SK-N-SH treated with all-trans-retinoic acid at 6 μM for 48 hours (cell line): ENCODE results near the gene CHCHD5.
"Not testable (repeated sequence)": the region's sequence is repeated elsewhere in the genome, so short reads cannot be mapped to it uniquely, and the experiment has no call there.

Experiments
- ATAC-seq: fragments of 200-7000 bp; cut with Tn5 transposase; 3 replicates; pipeline ENCODE4 v1.9.1; 2020; ENCODE audit warnings: mild to moderate bottlenecking, moderate library complexity
- ARNTL ChIP-seq: fragments of 450-650 bp; formaldehyde crosslinking; IDR thresholded peaks from 2 replicates; pipeline ENCODE4 v1.5.0; 2020; ENCODE audit warnings: low read depth, mild to moderate bottlenecking, moderate library complexity, borderline replicate concordance
- BACH2 ChIP-seq: fragments of 250-450 bp; sonication (Bioruptor Pico); IDR thresholded peaks from 2 replicates; pipeline ENCODE4 v1.9.0; 2021; ENCODE audit warnings: mild to moderate bottlenecking, borderline replicate concordance
- CSDC2 ChIP-seq: fragments of 250-450 bp; sonication (Bioruptor Pico); IDR thresholded peaks from 2 replicates; pipeline ENCODE4 v1.5.0; 2020; ENCODE audit warnings: mild to moderate bottlenecking, moderate library complexity
- ESRRG ChIP-seq: fragments of 250-450 bp; sonication (Bioruptor Pico); IDR thresholded peaks from 2 replicates; pipeline ENCODE4 v1.6.1; 2021; ENCODE audit warnings: mild to moderate bottlenecking
- GLIS3 ChIP-seq: fragments of 250-450 bp; sonication (Bioruptor Pico); IDR thresholded peaks from 2 replicates; pipeline ENCODE4 v1.5.0; 2020; ENCODE audit warnings: mild to moderate bottlenecking, moderate library complexity
- ISL1 ChIP-seq: fragments of 250-450 bp; sonication (Bioruptor Pico); IDR thresholded peaks from 2 replicates; pipeline ENCODE4 v2.1.2; 2022; ENCODE audit warnings: mild to moderate bottlenecking, moderate library complexity
- OSR1 ChIP-seq: fragments of 250-450 bp; sonication (Bioruptor Pico); IDR thresholded peaks from 2 replicates; pipeline ENCODE4 v1.8.0; 2022; ENCODE audit warnings: moderate library complexity, mild to moderate bottlenecking, inconsistent platforms
- PPARA ChIP-seq: fragments of 250-450 bp; sonication (Bioruptor Pico); IDR thresholded peaks from 2 replicates; pipeline ENCODE4 v1.5.0; 2020; ENCODE audit warnings: mild to moderate bottlenecking, borderline replicate concordance
- RARB ChIP-seq: fragments of 250-450 bp; sonication (Bioruptor Pico); IDR thresholded peaks from 2 replicates; pipeline ENCODE4 v1.8.0; 2021; ENCODE audit warnings: mild to moderate bottlenecking, moderate library complexity
- SNAI2 ChIP-seq: fragments of 250-450 bp; sonication (Bioruptor Pico); IDR thresholded peaks from 2 replicates; pipeline ENCODE4 v1.5.0; 2020; ENCODE audit warnings: mild to moderate bottlenecking, moderate library complexity
- ZC3H10 ChIP-seq: fragments of 250-450 bp; sonication (Bioruptor Pico); IDR thresholded peaks from 2 replicates; pipeline ENCODE4 v1.5.1; 2021; ENCODE audit warnings: mild to moderate bottlenecking, moderate library complexity
- ZFP3 ChIP-seq: fragments of 250-450 bp; sonication (Bioruptor Pico); IDR thresholded peaks from 2 replicates; pipeline ENCODE4 v1.5.0; 2020; ENCODE audit warnings: mild to moderate bottlenecking, moderate library complexity
- ZFP30 ChIP-seq: fragments of 450-650 bp; formaldehyde crosslinking; IDR thresholded peaks from 2 replicates; pipeline ENCODE4 v1.5.0; 2022; ENCODE audit warnings: mild to moderate bottlenecking, moderate library complexity
- ZNF565 ChIP-seq: fragments of 450-650 bp; formaldehyde crosslinking; conservative IDR thresholded peaks from 2 replicates; pipeline ENCODE4 v1.5.0; 2020; ENCODE audit warnings: low read depth, mild to moderate bottlenecking, moderate library complexity
- ZNF70 ChIP-seq: fragments of 450-650 bp; formaldehyde crosslinking; IDR thresholded peaks from 2 replicates; pipeline ENCODE4 v1.5.0; 2020; ENCODE audit warnings: mild to moderate bottlenecking, moderate library complexity
- ZNF8 ChIP-seq: fragments of 450-650 bp; formaldehyde crosslinking; IDR thresholded peaks from 2 replicates; pipeline ENCODE4 v1.5.0; 2020; ENCODE audit warnings: mild to moderate bottlenecking, moderate library complexity
- TF ChIP-seq, protein P1 (sequence below): fragments of 250-450 bp; sonication (Bioruptor Pico); IDR thresholded peaks from 2 replicates; pipeline ENCODE4 v1.5.1; 2021; ENCODE audit warnings: mild to moderate bottlenecking, moderate library complexity
- TF ChIP-seq, protein P2 (sequence below): fragments of 250-450 bp; sonication (Bioruptor Pico); IDR thresholded peaks from 2 replicates; pipeline ENCODE4 v1.8.0; 2020; ENCODE audit warnings: mild to moderate bottlenecking, moderate library complexity, borderline replicate concordance
- TF ChIP-seq, protein P3 (sequence below): fragments of 250-450 bp; sonication (Bioruptor Pico); IDR thresholded peaks from 2 replicates; pipeline ENCODE4 v1.5.0; 2020; ENCODE audit warnings: mild to moderate bottlenecking, moderate library complexity

The CHCHD5 gene, protein sequence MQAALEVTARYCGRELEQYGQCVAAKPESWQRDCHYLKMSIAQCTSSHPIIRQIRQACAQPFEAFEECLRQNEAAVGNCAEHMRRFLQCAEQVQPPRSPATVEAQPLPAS

DNA sequence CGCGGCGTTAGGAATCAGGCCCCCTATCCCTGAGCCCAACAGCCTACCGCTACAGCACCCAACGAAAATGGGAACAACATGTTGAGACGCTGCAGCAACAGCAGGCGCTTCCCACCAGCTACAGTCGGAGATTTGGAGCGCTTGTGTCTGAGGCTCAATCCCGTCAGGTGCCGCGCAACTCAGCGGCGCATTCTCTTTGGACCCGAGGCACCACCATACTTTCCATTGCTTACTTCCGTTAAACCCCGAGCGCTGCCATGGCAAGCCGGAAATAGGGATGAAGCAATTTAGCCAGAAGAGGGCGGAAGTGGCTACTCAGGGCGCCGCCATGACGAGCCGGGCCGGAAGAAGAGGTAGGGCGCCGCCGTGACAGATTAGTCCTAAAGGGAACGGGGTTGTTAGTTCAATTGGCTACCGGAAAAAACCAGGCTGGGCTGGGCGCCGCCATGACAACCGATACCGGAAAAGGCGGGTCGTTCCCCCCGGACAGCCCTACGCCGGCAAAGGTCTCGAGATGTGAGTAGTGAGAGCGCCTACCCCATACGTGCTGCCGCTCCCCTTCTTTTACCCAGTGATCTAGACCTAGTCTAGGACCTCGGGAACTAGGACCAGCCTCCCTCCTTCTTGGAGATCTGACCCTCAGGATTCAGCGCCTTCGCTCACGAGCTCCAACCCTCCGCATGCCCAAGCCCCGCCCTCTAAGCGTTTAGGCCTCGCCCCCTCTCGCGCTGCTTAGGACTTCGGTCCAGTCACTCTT, at the start of gene CHCHD5:
TSS of gene CHCHD5 (plus strand) at position 476 of the 757 bp plus-strand sequence. CDS start at position 515, 39 bp downstream.
- TF ChIP-seq GLIS3 (CRISPR knock-in tag) = 0 out of 2 replicates have a peak, but pooled peaks have one; percentile 7
- 0 out of 2 replicates have a peak, but pooled peaks have one; percentile 60 for TF ChIP-seq ZFP3 (CRISPR knock-in tag)
- no peak for TF ChIP-seq PPARA
- ATAC-seq = peak; percentile 87

DNA sequence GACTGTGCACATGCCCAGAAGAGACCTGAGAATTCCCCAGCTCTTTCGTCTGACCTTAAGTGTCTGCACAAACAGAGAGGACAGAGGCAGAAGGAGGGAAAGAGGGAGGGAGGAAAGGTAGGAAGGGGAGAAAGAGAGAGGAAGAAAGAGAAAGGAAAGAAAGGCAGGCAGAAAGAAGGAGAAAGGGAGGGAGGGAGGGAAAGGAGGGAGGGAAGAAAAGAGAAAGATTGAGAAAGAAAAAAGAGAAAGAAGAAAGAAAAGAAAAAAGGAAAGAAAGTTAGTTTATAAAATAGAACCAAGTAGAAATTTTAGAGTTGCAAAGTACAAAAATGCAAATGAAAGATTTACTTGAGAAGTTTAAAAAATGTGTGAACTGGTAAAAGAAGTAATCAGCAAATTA, 49.6 kb upstream of the CHCHD5 start:
- ATAC-seq = no peak
- no peak for TF ChIP-seq ZFP30 (CRISPR knock-in tag)
- TF ChIP-seq ESRRG = no peak

DNA sequence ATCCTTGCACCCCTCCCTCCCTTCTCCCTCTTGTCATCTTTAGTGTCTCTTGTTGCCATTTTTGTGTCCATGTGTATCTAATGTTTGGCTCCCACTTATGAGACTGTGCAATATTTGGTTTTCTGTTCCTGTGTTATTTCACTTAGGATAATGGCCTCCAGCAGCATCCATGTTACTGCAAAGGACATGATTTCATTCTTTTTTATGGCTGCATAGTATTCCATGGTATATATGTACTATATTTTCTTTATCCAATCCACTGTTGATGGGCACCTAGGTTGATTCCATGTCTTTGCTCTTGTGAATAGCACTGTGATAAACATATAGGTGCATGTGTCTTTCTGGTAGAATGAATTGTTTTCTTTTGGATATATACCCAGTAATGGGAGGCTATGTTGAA, 47.7 kb upstream of the CHCHD5 start:
- not testable (repeated sequence) for ATAC-seq

DNA sequence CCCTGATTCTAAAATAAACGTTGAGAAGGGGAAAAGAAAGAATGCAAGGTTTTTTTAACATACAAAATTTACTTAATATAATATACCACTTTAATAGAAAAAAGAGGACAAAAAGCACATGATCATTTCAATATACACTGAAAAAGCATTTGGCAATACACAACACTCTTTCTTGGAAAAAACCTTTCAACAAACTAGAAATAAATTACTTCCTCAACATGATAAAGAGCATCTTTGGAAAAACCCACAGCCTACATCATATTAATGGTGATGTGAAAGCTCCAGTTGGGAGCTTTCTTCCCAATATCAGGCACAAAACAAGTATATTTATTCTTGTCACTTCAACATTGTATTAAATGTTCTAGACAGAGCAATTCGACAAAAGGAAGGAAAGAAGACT, 45.1 kb upstream of the CHCHD5 start:
- no peak for ATAC-seq
- TF ChIP-seq OSR1 (CRISPR knock-in tag) = no peak
- TF ChIP-seq, protein P1, sequence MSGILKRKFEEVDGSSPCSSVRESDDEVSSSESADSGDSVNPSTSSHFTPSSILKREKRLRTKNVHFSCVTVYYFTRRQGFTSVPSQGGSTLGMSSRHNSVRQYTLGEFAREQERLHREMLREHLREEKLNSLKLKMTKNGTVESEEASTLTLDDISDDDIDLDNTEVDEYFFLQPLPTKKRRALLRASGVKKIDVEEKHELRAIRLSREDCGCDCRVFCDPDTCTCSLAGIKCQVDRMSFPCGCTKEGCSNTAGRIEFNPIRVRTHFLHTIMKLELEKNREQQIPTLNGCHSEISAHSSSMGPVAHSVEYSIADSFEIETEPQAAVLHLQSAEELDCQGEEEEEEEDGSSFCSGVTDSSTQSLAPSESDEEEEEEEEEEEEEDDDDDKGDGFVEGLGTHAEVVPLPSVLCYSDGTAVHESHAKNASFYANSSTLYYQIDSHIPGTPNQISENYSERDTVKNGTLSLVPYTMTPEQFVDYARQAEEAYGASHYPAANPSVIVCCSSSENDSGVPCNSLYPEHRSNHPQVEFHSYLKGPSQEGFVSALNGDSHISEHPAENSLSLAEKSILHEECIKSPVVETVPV = no peak
- TF ChIP-seq ZFP3 (CRISPR knock-in tag) = no peak
- TF ChIP-seq, protein P2, sequence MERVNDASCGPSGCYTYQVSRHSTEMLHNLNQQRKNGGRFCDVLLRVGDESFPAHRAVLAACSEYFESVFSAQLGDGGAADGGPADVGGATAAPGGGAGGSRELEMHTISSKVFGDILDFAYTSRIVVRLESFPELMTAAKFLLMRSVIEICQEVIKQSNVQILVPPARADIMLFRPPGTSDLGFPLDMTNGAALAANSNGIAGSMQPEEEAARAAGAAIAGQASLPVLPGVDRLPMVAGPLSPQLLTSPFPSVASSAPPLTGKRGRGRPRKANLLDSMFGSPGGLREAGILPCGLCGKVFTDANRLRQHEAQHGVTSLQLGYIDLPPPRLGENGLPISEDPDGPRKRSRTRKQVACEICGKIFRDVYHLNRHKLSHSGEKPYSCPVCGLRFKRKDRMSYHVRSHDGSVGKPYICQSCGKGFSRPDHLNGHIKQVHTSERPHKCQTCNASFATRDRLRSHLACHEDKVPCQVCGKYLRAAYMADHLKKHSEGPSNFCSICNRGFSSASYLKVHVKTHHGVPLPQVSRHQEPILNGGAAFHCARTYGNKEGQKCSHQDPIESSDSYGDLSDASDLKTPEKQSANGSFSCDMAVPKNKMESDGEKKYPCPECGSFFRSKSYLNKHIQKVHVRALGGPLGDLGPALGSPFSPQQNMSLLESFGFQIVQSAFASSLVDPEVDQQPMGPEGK (CRISPR knock-in tag) = no peak
- no peak for TF ChIP-seq ZFP30 (CRISPR knock-in tag)
- TF ChIP-seq ZC3H10 (CRISPR knock-in tag) = no peak
- TF ChIP-seq GLIS3 (CRISPR knock-in tag) = no peak
- no peak for TF ChIP-seq ZNF8
- TF ChIP-seq ARNTL (CRISPR knock-in tag) = no peak
- no peak for TF ChIP-seq ZNF565 (CRISPR knock-in tag)
- no peak for TF ChIP-seq RARB (CRISPR knock-in tag)
- no peak for TF ChIP-seq ISL1
- no peak for TF ChIP-seq BACH2 (CRISPR knock-in tag)

DNA sequence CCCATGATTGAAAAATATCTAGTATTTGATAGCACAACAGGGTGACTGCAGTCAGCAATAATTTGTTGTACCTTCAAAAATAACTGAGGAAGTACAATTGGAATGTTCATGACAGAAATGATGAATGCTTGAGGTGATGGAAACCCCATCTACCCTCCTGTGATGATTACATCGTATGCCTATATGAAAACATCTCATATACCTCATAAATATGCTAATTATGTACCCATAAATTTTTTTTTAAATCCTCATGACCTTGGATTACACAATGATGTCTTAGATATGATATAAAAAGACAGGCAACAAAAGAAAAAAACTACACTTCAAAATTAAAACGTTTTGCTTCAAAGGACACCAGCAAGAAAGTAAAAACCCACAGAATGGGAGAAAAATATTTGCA, 43.5 kb upstream of the CHCHD5 start:
- TF ChIP-seq, protein P3, sequence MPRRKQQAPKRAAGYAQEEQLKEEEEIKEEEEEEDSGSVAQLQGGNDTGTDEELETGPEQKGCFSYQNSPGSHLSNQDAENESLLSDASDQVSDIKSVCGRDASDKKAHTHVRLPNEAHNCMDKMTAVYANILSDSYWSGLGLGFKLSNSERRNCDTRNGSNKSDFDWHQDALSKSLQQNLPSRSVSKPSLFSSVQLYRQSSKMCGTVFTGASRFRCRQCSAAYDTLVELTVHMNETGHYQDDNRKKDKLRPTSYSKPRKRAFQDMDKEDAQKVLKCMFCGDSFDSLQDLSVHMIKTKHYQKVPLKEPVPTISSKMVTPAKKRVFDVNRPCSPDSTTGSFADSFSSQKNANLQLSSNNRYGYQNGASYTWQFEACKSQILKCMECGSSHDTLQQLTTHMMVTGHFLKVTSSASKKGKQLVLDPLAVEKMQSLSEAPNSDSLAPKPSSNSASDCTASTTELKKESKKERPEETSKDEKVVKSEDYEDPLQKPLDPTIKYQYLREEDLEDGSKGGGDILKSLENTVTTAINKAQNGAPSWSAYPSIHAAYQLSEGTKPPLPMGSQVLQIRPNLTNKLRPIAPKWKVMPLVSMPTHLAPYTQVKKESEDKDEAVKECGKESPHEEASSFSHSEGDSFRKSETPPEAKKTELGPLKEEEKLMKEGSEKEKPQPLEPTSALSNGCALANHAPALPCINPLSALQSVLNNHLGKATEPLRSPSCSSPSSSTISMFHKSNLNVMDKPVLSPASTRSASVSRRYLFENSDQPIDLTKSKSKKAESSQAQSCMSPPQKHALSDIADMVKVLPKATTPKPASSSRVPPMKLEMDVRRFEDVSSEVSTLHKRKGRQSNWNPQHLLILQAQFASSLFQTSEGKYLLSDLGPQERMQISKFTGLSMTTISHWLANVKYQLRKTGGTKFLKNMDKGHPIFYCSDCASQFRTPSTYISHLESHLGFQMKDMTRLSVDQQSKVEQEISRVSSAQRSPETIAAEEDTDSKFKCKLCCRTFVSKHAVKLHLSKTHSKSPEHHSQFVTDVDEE (CRISPR knock-in tag) = no peak
- no peak for TF ChIP-seq CSDC2
- no peak for TF ChIP-seq ZC3H10 (CRISPR knock-in tag)
- no peak for TF ChIP-seq ZNF8
- TF ChIP-seq ZFP3 (CRISPR knock-in tag) = no peak
- no peak for TF ChIP-seq ZNF70 (CRISPR knock-in tag)
- TF ChIP-seq RARB (CRISPR knock-in tag) = no peak
- TF ChIP-seq, protein P1 = no peak
- no peak for TF ChIP-seq PPARA
- TF ChIP-seq ARNTL (CRISPR knock-in tag) = no peak
- TF ChIP-seq, protein P2 (CRISPR knock-in tag) = no peak
- no peak for TF ChIP-seq GLIS3 (CRISPR knock-in tag)
- TF ChIP-seq ESRRG = no peak
- TF ChIP-seq SNAI2 = no peak
- no peak for ATAC-seq
